Measurements from ENCODE around the gene CACNA1B. TPM values are rescaled to one million over a fixed set of nuclear protein-coding genes. Genes with fewer than 3 reads are reported as not detected.

The CACNA1B gene
- polyA plus RNA-seq, 1 of the 3 experiments (the other 2 are of a cell fraction): 0.03 TPM

DNA sequence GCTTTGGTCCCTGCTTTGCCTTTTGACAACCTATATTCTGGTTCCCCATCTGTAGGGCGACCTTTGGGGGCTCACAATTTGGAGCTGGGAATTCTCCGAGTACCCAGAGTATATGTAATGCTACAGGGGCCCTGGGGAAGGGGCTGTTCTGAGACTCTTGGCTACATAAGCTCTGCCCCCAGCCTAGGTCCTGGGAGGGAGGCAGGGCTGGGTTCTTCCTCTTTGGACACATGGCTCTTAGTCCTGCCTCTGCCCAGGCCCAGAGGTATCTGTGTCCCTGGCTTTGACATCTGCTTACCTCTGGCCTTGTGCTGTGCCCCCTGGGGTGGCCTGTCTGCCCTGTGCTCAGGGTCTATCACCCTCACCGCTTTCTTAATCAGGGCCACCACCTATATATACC is 181.6 kb downstream of the CACNA1B start:
- Histone ChIP-seq H3K4me3 (ENCODE audit: low read depth in 2 of 2, low read length in 1 of 2) (no peak overlapping the region), H3K4me2 (no peak overlapping the region), H3K9ac (no peak overlapping the region), H3K4me1 (ENCODE audit: control insufficient read depth in 1 of 2, insufficient read depth in 2 of 2, low read depth in 1 of 2, low read length in 1 of 2) (no peaks in the 10 kb centered on the region), H3K27me3 (ENCODE audit: insufficient read depth) (no peaks in the 10 kb centered on the region), H3F3A (replicated peaks; ENCODE audit: insufficient read depth) (no peaks in the 10 kb centered on the region), H2AFZ (ENCODE audit: low read depth) (no peak overlapping the region), H3K9me3 (no peaks in the 10 kb centered on the region), H4K20me1 (ENCODE audit: insufficient read depth) (no peaks in the 10 kb centered on the region), H3K36me3 (replicated peaks in 1 of 2; ENCODE audit: control insufficient read depth in 1 of 2, insufficient read depth in 2 of 2, low read length in 1 of 2) (no peaks in the 10 kb centered on the region), H3K27ac (ENCODE audit: low read depth in 2 of 2, low read length in 1 of 2) (no peak overlapping the region), H3K9me2 (no peaks in the 10 kb centered on the region), H3K79me2 (ENCODE audit: insufficient read depth) (no peaks in the 10 kb centered on the region)
- POLR2A ChIA-PET: no interaction called here
- no peak for DNase-seq
- TF ChIP-seq, protein P1, sequence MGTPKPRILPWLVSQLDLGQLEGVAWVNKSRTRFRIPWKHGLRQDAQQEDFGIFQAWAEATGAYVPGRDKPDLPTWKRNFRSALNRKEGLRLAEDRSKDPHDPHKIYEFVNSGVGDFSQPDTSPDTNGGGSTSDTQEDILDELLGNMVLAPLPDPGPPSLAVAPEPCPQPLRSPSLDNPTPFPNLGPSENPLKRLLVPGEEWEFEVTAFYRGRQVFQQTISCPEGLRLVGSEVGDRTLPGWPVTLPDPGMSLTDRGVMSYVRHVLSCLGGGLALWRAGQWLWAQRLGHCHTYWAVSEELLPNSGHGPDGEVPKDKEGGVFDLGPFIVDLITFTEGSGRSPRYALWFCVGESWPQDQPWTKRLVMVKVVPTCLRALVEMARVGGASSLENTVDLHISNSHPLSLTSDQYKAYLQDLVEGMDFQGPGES (IDR thresholded peaks at IDR 0.05; ENCODE audit: low read depth, low read length): no peak
- TF ChIP-seq, protein P2, sequence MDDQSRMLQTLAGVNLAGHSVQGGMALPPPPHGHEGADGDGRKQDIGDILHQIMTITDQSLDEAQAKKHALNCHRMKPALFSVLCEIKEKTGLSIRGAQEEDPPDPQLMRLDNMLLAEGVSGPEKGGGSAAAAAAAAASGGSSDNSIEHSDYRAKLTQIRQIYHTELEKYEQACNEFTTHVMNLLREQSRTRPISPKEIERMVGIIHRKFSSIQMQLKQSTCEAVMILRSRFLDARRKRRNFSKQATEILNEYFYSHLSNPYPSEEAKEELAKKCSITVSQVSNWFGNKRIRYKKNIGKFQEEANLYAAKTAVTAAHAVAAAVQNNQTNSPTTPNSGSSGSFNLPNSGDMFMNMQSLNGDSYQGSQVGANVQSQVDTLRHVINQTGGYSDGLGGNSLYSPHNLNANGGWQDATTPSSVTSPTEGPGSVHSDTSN (IDR thresholded peaks at IDR 0.05): no peak
- TF ChIP-seq FOSL2 (IDR thresholded peaks at IDR 0.05; ENCODE audit: borderline replicate concordance, low read depth) (no peak), EP300 (IDR thresholded peaks at IDR 0.05; ENCODE audit: borderline replicate concordance in 1 of 2, low read depth in 1 of 2, low read length in 1 of 2) (no peak), POLR2AphosphoS5 (IDR thresholded peaks at IDR 0.05; ENCODE audit: low read depth, low read length) (no peak), SIN3A (IDR thresholded peaks at IDR 0.05; ENCODE audit: borderline replicate concordance, low read depth, low read length) (no peak), JUND (IDR thresholded peaks at IDR 0.05) (no peak), TAF1 (IDR thresholded peaks at IDR 0.05; ENCODE audit: borderline replicate concordance, low read depth, low read length) (no peak)
- TF ChIP-seq, protein P3, sequence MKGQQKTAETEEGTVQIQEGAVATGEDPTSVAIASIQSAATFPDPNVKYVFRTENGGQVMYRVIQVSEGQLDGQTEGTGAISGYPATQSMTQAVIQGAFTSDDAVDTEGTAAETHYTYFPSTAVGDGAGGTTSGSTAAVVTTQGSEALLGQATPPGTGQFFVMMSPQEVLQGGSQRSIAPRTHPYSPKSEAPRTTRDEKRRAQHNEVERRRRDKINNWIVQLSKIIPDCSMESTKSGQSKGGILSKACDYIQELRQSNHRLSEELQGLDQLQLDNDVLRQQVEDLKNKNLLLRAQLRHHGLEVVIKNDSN (IDR thresholded peaks at IDR 0.05; ENCODE audit: borderline replicate concordance, low read depth): no peak
- WGBS (ENCODE audit: low lambda C conversion rate): 33% methylated on average over 1 of the region's 3 CpGs
- CTCF ChIA-PET: no interaction called here

DNA sequence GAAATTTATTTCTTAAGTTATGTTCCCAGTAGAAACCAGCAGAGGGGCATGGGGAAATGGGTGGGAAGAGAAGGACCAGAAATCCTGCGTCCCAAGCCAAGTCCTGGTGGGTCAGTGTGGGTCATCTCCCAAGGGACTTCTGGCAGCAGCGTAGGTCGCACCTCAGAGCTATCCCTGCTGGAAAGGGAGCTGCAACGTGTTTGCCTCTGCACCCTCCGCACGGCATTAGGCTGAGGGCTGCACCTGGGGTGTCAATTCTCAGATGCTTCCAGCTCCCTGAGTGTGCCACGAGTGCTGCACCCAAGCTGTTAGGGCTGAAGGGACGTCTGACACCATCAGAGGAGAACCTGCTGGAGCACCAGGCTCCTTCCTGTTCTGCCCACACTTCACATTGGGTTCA is 182.8 kb downstream of the CACNA1B start:
- Histone ChIP-seq H3K9me2 (no peaks in the 10 kb centered on the region), H3K4me2 (no peak overlapping the region), H3K27ac (ENCODE audit: low read depth in 2 of 2, low read length in 1 of 2) (no peak overlapping the region), H3K36me3 (replicated peaks in 1 of 2; ENCODE audit: control insufficient read depth in 1 of 2, insufficient read depth in 2 of 2, low read length in 1 of 2) (no peaks in the 10 kb centered on the region), H3K9me3 (no peaks in the 10 kb centered on the region), H4K20me1 (ENCODE audit: insufficient read depth) (no peaks in the 10 kb centered on the region), H3K9ac (no peak overlapping the region), H3K4me1 (ENCODE audit: control insufficient read depth in 1 of 2, insufficient read depth in 2 of 2, low read depth in 1 of 2, low read length in 1 of 2) (no peaks in the 10 kb centered on the region), H2AFZ (ENCODE audit: low read depth) (no peak overlapping the region), H3F3A (replicated peaks; ENCODE audit: insufficient read depth) (no peaks in the 10 kb centered on the region), H3K4me3 (ENCODE audit: low read depth in 2 of 2, low read length in 1 of 2) (no peak overlapping the region), H3K79me2 (ENCODE audit: insufficient read depth) (no peaks in the 10 kb centered on the region), H3K27me3 (ENCODE audit: insufficient read depth) (no peaks in the 10 kb centered on the region)
- POLR2A ChIA-PET: no interaction called here
- TF ChIP-seq FOSL2 (IDR thresholded peaks at IDR 0.05; ENCODE audit: borderline replicate concordance, low read depth) (no peak), MEF2A (IDR thresholded peaks at IDR 0.05; ENCODE audit: borderline replicate concordance, low read depth) (no peak), RCOR1 (IDR thresholded peaks at IDR 0.05; ENCODE audit: low read length) (no peak), TAF1 (IDR thresholded peaks at IDR 0.05; ENCODE audit: borderline replicate concordance, low read depth, low read length) (no peak), ELF1 (IDR thresholded peaks at IDR 0.05) (no peak), CHD2 (IDR thresholded peaks at IDR 0.05; ENCODE audit: low read length, partially characterized antibody) (no peak), GATA2 (CRISPR knock-in tag; IDR thresholded peaks at IDR 0.05) (no peak), NFIC (IDR thresholded peaks at IDR 0.05; ENCODE audit: borderline replicate concordance) (no peak), EZH2phosphoT487 (IDR thresholded peaks at IDR 0.05; ENCODE audit: borderline replicate concordance, low read depth) (no peak), TEAD4 (IDR thresholded peaks at IDR 0.05; ENCODE audit: borderline replicate concordance, insufficient read depth) (no peak), RXRA (IDR thresholded peaks at IDR 0.05; ENCODE audit: borderline replicate concordance, low read depth) (no peak), RAD21 (IDR thresholded peaks at IDR 0.05; ENCODE audit: low read length) (no peak)
- TF ChIP-seq, protein P1 (IDR thresholded peaks at IDR 0.05; ENCODE audit: low read depth, low read length): no peak
- TF ChIP-seq, protein P3 (IDR thresholded peaks at IDR 0.05; ENCODE audit: borderline replicate concordance, low read depth): no peak
- CTCF ChIA-PET: no interaction called here
- DNase-seq: no peak
- WGBS (ENCODE audit: low lambda C conversion rate): 34% methylated on average over 5 of the region's 8 CpGs

All from SK-N-SH (cell line).